PC-3 (cell line): ENCODE measurements around the gene SNX22. TPM values are rescaled to one million over a fixed set of nuclear protein-coding genes. Genes with fewer than 3 reads are reported as not detected.
"Not testable (repeated sequence)": the region's sequence is repeated elsewhere in the genome, so short reads cannot be mapped to it uniquely, and the experiment has no call there.

ENCODE experiments used
- ATAC-seq: fragments of 200-7000 bp; cut with Tn5 transposase; 2 replicates; pipeline ENCODE4 v1.9.1; 2020; ENCODE audit warnings: mild to moderate bottlenecking, moderate library complexity
- BruUV-seq: library from RNA; stranded (reverse); fragments of 400-500 nt; replicated peaks from 2 replicates; lab custom pipeline; 2021; lab: Mats Ljungman, UMichigan
- CTCF ChIA-PET: fragments of 300-600 bp; sonication (Branson Sonifier 250); formaldehyde crosslinking; loops from one replicate; lab custom pipeline; 2022; ENCODE audit warnings: antibody characterized with exemption; lab: Charles Lee
- POLR2A ChIA-PET: fragments of 300-600 bp; sonication (Branson Sonifier 250); formaldehyde crosslinking; loops from one replicate; lab custom pipeline; 2022; ENCODE audit warnings: antibody characterized with exemption; ENCODE audit not compliant: unreplicated experiment; lab: Charles Lee
- DNase-seq: peaks from one replicate; pipeline ENCODE4 v3.0.0-alpha.2; 2015
- H2AFZ ChIP-seq: fragments of 300-600 bp; sonication (generic); 2 replicates; pipeline ENCODE4 v1.6.0; 2016; ENCODE audit warnings: antibody characterized with exemption, low read length
- H3F3A ChIP-seq: fragments of 300-600 bp; sonication (generic); one replicate; pipeline ENCODE4 v1.6.0; 2017; ENCODE audit warnings: antibody characterized with exemption, low read length, control low read depth, mild to moderate bottlenecking; ENCODE audit not compliant: unreplicated experiment
- H3K27ac ChIP-seq: fragments of 300-600 bp; sonication (generic); 2 replicates; pipeline ENCODE4 v1.5.1; 2016; ENCODE audit warnings: mild to moderate bottlenecking, low read length
- H3K27me3 ChIP-seq: fragments of 300-600 bp; sonication (generic); 2 replicates; pipeline ENCODE4 v1.6.1; 2016; ENCODE audit warnings: low read length, mixed read lengths
- H3K36me3 ChIP-seq: fragments of 300-600 bp; sonication (generic); 2 replicates; pipeline ENCODE4 v1.6.1; 2016; ENCODE audit warnings: low read depth, mixed run types, low read length, mixed read lengths
- H3K4me1 ChIP-seq: fragments of 300-600 bp; sonication (generic); 2 replicates; pipeline ENCODE4 v1.5.1; 2016; ENCODE audit warnings: low read length; ENCODE audit not compliant: insufficient read depth
- H3K4me2 ChIP-seq: fragments of 300-600 bp; sonication (generic); 2 replicates; pipeline ENCODE4 v1.6.0; 2016; ENCODE audit warnings: low read length
- H3K4me3 ChIP-seq: fragments of 300-600 bp; sonication (generic); 2 replicates; pipeline ENCODE4 v1.5.1; 2016; ENCODE audit warnings: mild to moderate bottlenecking, low read length, mixed read lengths
- H3K79me2 ChIP-seq: fragments of 300-600 bp; sonication (generic); 2 replicates; pipeline ENCODE4 v1.6.1; 2017; ENCODE audit warnings: low read length, mixed read lengths
- H3K9ac ChIP-seq: fragments of 300-600 bp; sonication (generic); 2 replicates; pipeline ENCODE4 v1.6.0; 2016; ENCODE audit warnings: mild to moderate bottlenecking, low read length
- H3K9me2 ChIP-seq: fragments of 300-600 bp; sonication (generic); replicated peaks from 2 replicates; pipeline ENCODE4 v1.6.1; 2016; ENCODE audit warnings: mixed run types, low read length, mixed read lengths
- H3K9me3 ChIP-seq: fragments of 300-600 bp; sonication (generic); 2 replicates; pipeline ENCODE4 v1.6.1; 2016; ENCODE audit warnings: low read length, mixed read lengths
- H4K20me1 ChIP-seq: fragments of 300-600 bp; sonication (generic); 2 replicates; pipeline ENCODE4 v1.6.1; 2016; ENCODE audit warnings: low read length, mixed read lengths
- EZH2 ChIP-seq: fragments of 300-600 bp; sonication (generic); IDR thresholded peaks from one replicate; pipeline ENCODE4 v1.6.1; 2017; ENCODE audit warnings: antibody characterized with exemption, mild to moderate bottlenecking, low read length; ENCODE audit not compliant: unreplicated experiment
- EZH2phosphoT487 ChIP-seq: fragments of 300-600 bp; sonication (generic); IDR thresholded peaks from 2 replicates; pipeline ENCODE4 v1.6.1; 2018; ENCODE audit warnings: mild to moderate bottlenecking, antibody characterized with exemption, low read length, borderline replicate concordance
- intact Hi-C: fragments of 100-400 bp; cut with micrococcal nuclease; formaldehyde crosslinking; loops from 2 replicates; pipeline ENCODE4 v1.9.0; 2023
- total RNA-seq: library from RNA; depleted of rRNA; stranded (reverse); fragments of >200 nt; gene quantifications from 2 replicates; pipeline ENCODE4 v1.2.3, GENCODE V29; 2014
- TF ChIP-seq, protein P1 (sequence below): fragments of 300-600 bp; sonication (generic); conservative IDR thresholded peaks from 2 replicates; pipeline ENCODE4 v1.5.1; 2017; ENCODE audit warnings: antibody characterized with exemption, low read depth, mild to moderate bottlenecking, low read length

SNX22 gene
- total RNA-seq, 1 experiment from 2014 or later: 0.77 TPM

GRCh38 chr15:64112904-64113303, 38.6 kb upstream of the SNX22 start:
- POLR2A ChIA-PET: no interaction called here
- TF ChIP-seq EZH2: no peak
- no peak for TF ChIP-seq EZH2phosphoT487
- TF ChIP-seq, protein P1, sequence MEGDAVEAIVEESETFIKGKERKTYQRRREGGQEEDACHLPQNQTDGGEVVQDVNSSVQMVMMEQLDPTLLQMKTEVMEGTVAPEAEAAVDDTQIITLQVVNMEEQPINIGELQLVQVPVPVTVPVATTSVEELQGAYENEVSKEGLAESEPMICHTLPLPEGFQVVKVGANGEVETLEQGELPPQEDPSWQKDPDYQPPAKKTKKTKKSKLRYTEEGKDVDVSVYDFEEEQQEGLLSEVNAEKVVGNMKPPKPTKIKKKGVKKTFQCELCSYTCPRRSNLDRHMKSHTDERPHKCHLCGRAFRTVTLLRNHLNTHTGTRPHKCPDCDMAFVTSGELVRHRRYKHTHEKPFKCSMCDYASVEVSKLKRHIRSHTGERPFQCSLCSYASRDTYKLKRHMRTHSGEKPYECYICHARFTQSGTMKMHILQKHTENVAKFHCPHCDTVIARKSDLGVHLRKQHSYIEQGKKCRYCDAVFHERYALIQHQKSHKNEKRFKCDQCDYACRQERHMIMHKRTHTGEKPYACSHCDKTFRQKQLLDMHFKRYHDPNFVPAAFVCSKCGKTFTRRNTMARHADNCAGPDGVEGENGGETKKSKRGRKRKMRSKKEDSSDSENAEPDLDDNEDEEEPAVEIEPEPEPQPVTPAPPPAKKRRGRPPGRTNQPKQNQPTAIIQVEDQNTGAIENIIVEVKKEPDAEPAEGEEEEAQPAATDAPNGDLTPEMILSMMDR: no peak
- no peak overlapping the region for H2AFZ ChIP-seq
- DNase-seq (no peak), ATAC-seq (no peak)
- no peaks in the 10 kb centered on the region for H3K4me1 ChIP-seq
- no peak overlapping the region for H3K4me3 ChIP-seq
- H3K9me2 ChIP-seq: no peaks in the 10 kb centered on the region
- no peak overlapping the region for H3K9ac ChIP-seq
- intact Hi-C loops: no loop called here
- no peaks in the 10 kb centered on the region for H3K9me3 ChIP-seq
- no peak overlapping the region for H3K4me2 ChIP-seq
- CTCF ChIA-PET: no interaction called here
- H3K79me2 ChIP-seq: peaks cover 17% of the 10 kb centered on the region; the same call in 1 of the 2 replicates
- no peaks in the 10 kb centered on the region for H4K20me1 ChIP-seq
- H3K36me3 ChIP-seq: peaks cover 23% of the 10 kb centered on the region
- no peaks in the 10 kb centered on the region for H3F3A ChIP-seq
- BruUV-seq: no TSS peak
- no peaks in the 10 kb centered on the region for H3K27me3 ChIP-seq
- H3K27ac ChIP-seq: no peak overlapping the region

DNA sequence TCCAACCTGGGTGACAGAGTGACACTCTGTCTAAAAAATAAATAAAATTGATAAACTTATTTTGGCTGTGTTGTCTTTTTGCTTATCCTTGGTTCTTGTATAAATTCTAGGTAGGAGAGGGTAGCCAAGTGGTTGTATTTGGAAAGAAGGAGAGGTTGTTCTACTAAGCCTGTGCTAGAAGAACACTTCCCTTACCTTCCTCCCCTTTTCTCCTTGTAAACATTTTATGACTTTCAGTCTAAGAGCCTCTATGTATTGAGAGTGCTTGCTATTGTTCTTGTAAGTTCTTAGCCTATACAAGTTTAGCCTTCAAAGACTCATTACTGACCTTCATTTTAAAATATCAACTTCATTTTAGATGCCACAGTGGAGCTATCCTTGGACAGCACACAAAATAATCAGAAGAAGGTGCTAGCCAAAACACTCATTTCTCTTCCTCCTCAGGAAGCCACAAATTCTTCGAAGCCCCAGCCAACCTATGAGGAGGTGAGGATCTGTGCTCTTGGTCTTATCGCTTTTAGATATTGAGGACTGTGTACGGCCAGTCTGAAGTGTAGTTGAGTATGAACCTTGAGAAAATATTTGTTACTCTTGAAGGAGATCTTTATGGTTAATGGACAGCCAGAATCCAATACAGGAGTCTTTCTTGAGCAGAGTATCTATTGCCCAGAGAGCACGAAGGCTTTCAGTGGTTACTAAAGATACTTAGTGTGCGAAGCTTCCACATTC, 33.6 kb upstream of the SNX22 start:
- H3F3A ChIP-seq: no peaks in the 10 kb centered on the region
- ChIA-PET POLR2A (no interaction called here), CTCF (no interaction called here)
- H3K27ac ChIP-seq: no peak overlapping the region
- no peak overlapping the region for H2AFZ ChIP-seq
- no peaks in the 10 kb centered on the region for H3K9me2 ChIP-seq
- H3K4me1 ChIP-seq: no peaks in the 10 kb centered on the region
- H4K20me1 ChIP-seq: no peaks in the 10 kb centered on the region
- H3K27me3 ChIP-seq: no peaks in the 10 kb centered on the region
- no peak overlapping the region for H3K9ac ChIP-seq
- H3K9me3 ChIP-seq: no peaks in the 10 kb centered on the region
- H3K4me3 ChIP-seq: no peak overlapping the region
- DNase-seq (no peak), ATAC-seq (no peak)
- no TSS peak for BruUV-seq
- TF ChIP-seq EZH2 (no peak), EZH2phosphoT487 (no peak)
- TF ChIP-seq, protein P1: no peak
- H3K4me2 ChIP-seq: no peak overlapping the region
- no peaks in the 10 kb centered on the region for H3K79me2 ChIP-seq
- intact Hi-C loops: no loop called here
- peaks cover 28% of the 10 kb centered on the region for H3K36me3 ChIP-seq

DNA sequence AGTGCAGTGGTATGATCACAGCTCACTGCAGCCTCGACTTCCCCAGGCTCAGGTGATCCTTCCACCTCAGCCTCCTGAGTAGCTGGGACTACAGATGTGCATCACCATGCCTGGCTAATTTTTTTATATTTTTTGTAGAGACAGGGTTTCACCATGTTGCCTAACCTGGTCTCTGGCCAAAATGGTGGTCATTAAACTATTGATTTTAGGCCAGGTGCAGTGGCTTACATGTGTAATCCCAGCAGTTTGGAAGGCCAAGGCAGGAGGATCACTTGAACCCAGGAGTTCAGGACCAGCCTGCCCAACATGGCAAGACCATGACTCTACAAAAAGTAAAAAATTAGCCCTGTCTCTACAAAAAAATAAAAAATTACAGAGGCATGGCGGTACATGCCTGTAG, 31.2 kb upstream of the SNX22 start:
- H3K9ac ChIP-seq, ATAC-seq, intact Hi-C loops, H3K27me3 ChIP-seq, BruUV-seq, H2AFZ ChIP-seq, H3K4me3 ChIP-seq, H3K4me1 ChIP-seq, H3K9me2 ChIP-seq, H3K4me2 ChIP-seq, POLR2A ChIA-PET, H3K9me3 ChIP-seq, H3F3A ChIP-seq, CTCF ChIA-PET, DNase-seq, H3K79me2 ChIP-seq, H3K27ac ChIP-seq, H4K20me1 ChIP-seq: not testable (repeated sequence)
- H3K36me3 ChIP-seq: peaks cover 25% of the 10 kb centered on the region
